Measurements from ENCODE around the gene S100A3.

Gene S100A3

DNA sequence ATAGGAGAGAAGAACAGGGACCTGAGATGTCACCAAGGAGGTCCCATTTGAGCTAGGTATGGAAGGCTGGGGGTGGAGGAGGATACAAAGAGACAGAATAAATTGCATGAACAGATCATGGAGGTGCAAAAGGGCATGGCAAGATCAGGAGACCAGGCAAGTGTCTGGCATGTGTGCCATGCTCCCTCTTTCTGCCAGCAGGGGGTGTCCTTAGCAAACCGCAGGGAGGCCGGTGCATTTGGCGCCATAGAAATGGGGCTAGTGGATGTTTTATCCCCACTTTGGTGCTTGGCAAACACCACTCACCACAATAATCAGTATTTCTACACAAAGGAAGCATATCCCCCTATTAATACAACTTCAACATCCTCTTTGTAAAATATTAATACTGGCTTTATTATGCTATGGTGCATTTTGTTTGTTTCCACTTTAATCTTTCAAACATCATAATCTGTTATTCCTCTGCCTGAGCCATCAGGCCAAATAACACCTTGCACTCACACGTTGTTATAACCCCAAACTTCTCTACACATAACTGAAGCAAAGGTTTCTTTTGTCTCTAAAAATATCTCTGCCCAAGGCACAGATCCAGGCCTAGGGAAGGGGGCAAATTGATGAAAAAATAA, 39.2 kb downstream of the S100A3 start:
- peak; percentile 39 for DNase-seq (ENCODE audit: low spot score)

DNA sequence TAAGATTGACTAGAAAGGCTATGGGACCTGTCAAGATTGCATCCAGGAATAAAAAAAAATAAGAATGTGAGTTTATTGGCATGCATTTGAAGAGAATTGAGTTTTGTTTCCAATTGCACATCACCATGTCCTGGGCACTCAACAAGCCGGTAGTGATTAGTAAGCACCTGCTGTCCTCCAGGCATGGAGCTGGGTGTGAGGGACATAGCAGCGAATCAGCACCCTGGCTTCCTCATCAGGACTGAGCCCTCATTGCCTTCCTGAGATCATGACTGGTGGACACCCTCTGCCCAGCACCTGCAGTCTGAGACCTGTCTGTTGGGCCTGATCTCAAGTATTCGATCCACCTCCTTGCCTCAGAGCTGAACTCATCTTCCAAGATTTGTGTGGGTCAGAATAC, 40.0 kb downstream of the S100A3 start:
- DNase-seq (ENCODE audit: low spot score) = no peak

DNA sequence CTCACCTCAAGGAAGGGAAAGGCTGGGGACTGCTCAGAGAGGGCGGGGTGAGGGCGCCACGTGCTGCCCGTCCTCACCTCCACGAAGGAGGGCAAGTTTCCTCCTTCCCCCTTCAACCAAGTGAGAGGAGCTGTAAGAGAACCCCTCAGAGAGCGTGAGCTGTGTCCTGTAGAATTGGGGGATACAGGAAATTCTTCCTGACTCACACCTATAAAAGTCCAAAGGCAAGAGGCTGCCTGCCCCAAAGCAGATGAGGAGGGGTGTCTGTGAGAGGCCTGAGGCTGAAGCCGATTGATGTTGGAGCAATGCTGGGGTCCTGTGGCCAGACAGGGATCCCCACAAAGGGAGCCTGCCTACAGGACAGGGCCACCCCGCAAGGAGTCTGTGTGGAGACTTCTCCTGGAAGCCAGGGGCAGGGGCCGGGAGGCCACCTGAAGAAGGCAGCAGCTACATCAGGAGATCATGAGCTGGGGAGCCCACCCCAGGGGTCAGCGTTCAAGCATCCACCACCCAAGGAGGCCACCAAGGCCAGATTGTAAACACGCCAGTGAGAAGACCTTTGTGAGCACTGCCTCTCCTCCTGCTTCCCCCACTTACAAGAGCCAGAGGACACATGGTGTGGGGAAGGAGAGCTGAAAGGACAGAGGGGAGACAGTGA, 41.0 kb downstream of the S100A3 start:
- DNase-seq (ENCODE audit: low spot score) = no peak

DNA sequence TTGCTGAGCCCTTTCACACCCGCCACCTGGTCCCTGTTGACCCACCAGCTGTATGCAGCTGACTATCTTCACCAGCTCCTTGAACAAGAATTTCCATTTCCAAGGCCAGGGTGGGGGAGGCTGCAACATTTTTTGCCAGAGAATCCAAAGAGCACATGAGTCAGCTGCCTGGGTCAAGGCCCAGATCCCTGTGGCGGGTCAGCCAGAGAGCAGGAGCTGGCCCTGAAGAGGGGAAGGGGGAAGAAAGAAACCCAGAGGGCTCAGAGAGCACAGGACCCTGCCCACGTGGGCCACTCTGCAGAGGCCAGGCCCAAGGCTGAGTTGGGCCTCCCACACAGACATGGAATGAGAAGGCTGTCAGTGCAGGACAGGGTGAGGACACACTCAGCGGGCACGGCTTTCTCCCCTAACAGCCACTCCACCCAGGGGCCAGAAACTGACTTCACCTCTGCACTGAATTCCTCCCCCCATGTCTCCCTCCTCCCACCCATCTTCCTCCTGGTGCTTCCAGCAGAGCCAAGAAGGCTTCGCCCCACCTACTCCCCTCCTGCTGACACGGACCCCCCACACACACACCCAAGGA, 42.1 kb downstream of the S100A3 start:
- no peak for DNase-seq (ENCODE audit: low spot score)

DNA sequence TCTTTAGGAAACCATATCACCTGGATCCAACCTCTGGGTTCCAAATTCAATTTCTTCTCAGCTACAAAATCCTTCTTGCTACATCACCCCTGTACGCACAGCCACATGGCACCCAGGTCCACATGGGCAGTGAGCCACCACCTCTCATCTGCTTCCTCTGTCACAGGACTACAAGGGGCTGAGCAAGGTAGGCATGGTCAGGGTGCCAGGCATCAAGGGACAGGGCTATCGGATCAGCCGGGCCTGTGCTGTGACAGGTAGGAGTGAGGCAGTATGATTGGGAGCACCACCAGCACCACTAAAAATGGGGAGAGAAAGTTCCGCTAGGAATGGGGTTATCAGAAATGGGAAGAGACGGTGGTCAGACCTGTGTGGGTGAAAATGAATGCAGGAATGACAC, 42.7 kb downstream of the S100A3 start:
- no peak for DNase-seq (ENCODE audit: low spot score)

DNA sequence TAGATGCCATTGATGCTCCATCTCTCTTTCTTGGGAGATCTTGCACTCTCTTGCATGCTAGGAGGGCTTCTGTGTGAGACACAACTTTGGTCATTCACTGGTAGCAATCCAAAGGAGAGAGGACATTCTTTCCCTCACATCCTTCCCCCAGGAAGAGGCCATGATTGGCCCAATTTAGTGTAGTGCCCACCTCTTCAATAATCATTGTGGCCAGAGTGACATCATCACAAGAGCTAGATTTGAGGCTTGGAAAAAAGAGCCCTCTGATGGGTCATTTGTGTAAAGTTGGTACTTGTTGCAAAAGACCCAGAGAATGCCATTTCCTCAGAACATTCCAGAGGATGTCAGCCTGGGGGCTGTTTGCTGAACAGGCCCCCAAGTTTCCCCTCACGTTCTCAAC, 43.5 kb downstream of the S100A3 start:
- DNase-seq (ENCODE audit: low spot score) = no peak

DNA sequence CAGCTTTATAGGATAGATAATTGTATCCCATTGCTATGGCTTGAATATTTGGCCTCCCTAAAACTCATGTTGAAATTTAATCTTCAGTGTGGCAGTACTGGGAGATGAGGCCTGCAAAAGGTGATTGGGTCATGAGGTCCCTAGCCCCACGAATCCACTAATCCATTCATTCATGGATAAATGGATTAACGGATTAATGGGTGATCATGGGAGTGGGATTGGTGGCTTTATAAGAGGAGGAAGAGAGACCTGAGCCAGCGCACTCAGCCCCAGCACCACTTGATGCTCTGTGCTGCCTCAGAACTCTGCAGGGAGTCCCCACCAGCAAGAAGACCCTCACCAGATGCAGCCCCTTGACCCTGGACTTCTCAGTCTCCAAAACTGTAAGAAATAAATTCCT, 45.3 kb downstream of the S100A3 start:
- DNase-seq (ENCODE audit: low spot score) = no peak

DNA sequence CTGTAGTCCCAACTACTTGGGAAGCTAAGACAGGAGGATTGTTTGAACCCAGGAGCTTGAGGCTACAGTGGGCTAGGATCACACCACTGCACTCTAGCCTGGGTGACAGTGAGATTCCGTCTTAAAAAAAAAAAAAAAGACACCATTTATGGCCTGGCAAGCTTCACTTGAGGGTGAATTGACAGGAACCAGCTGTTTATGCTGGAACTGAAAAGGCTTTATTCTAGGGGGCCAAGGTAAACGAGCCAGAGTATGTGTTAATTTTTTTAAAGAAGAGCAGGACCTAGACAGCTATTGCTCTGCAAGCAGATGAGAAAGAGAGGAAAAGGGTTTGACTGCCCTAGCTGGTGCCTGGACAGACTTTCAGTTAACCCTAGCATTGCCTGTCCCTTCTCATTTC, 50.3 kb downstream of the S100A3 start:
- DNase-seq (ENCODE audit: low spot score) = no peak

Data from SW480 (cell line).